Breast epithelium (tissue), 3 donors: Measurements from ENCODE around the gene TEAD1.

ENCODE experiments used
- POLR2A ChIP-seq: fragments of 450-650 bp; IDR thresholded peaks from one replicate; pipeline ENCODE4 v1.6.1; 2016; ENCODE audit warnings: antibody characterized with exemption, mild to moderate bottlenecking, moderate library complexity
- TF ChIP-seq, protein P1 (sequence below), 3 donors: fragments of 450-650 bp; IDR thresholded peaks; one replicate each; pipeline ENCODE4 v1.5.1; 2016 to 2017; ENCODE audit warnings: antibody characterized with exemption in 3 of 3, mild to moderate bottlenecking in 3 of 3, moderate library complexity in 3 of 3

DNA sequence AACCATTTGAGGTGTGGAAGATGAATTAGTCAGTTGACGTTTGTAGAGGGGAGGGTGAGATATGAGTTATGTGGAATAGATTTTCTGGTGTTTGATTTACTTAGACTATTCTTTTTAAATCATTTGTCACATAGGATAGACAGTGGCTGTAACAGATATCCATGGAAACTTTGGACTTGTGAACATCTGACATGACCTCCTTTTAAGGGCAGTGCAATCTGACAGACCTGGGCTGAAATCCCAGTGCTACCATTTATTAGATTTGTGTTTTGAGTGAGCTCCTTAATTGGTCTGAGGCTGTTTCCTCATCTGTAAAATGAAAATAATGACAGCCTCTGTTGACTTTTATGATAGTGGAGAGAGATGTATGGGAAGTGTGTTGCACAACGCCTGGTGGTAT, 159.9 kb downstream of the TEAD1 start:
- TF ChIP-seq, protein P1, sequence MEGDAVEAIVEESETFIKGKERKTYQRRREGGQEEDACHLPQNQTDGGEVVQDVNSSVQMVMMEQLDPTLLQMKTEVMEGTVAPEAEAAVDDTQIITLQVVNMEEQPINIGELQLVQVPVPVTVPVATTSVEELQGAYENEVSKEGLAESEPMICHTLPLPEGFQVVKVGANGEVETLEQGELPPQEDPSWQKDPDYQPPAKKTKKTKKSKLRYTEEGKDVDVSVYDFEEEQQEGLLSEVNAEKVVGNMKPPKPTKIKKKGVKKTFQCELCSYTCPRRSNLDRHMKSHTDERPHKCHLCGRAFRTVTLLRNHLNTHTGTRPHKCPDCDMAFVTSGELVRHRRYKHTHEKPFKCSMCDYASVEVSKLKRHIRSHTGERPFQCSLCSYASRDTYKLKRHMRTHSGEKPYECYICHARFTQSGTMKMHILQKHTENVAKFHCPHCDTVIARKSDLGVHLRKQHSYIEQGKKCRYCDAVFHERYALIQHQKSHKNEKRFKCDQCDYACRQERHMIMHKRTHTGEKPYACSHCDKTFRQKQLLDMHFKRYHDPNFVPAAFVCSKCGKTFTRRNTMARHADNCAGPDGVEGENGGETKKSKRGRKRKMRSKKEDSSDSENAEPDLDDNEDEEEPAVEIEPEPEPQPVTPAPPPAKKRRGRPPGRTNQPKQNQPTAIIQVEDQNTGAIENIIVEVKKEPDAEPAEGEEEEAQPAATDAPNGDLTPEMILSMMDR (IDR thresholded peaks at IDR 0.05) = no peak
- no peak for TF ChIP-seq POLR2A
